Stimulated activated CD8-positive, alpha-beta memory T cell treated with anti-CD3 and anti-CD28 coated beads, Interleukin-2, amount 100 ng/mL, for 48 hours (primary cell): ENCODE results near the gene MAP4K4.

Experiments
- DNase-seq, 2 donors: peaks; one replicate each; pipeline ENCODE4 v3.0.0-alpha.2; 2020; ENCODE audit warnings: low read depth in 2 of 2

MAP4K4 gene

GRCh38 chr2:101692766-101693165 lies 4.7 kb upstream of the MAP4K4 start:
- DNase-seq, result no peak

GRCh38 chr2:101693991-101694588 lies 3.4 kb upstream of the MAP4K4 start:
- DNase-seq, result no peak

GRCh38 chr2:101696272-101697123 lies 1.0 kb upstream of the MAP4K4 start:
- no peak for DNase-seq

- no peak for DNase-seq
These were observed 722 bp downstream of the MAP4K4 start for GRCh38 chr2:101698014-101698843.

GRCh38 chr2:101698844-101699754 lies 1.6 kb downstream of the MAP4K4 start:
- DNase-seq, result no peak

GRCh38 chr2:101699755-101700461 lies 2.4 kb downstream of the MAP4K4 start:
- DNase-seq, result no peak

GRCh38 chr2:101704046-101704466 lies 6.5 kb downstream of the MAP4K4 start:
- DNase-seq, result no peak

GRCh38 chr2:101704816-101705578 lies 7.5 kb downstream of the MAP4K4 start:
- no peak for DNase-seq

GRCh38 chr2:101706121-101706818 lies 8.8 kb downstream of the MAP4K4 start:
- DNase-seq, result no peak

- DNase-seq, result no peak
These were observed 9.3 kb downstream of the MAP4K4 start for GRCh38 chr2:101706819-101707177.

- no peak for DNase-seq
These were observed 12.5 kb downstream of the MAP4K4 start for GRCh38 chr2:101710036-101710435.

GRCh38 chr2:101710471-101711318 lies 13.2 kb downstream of the MAP4K4 start:
- no peak for DNase-seq

GRCh38 chr2:101714118-101714517 lies 16.6 kb downstream of the MAP4K4 start:
- DNase-seq, result no peak

- no peak for DNase-seq
These were observed 19.8 kb downstream of the MAP4K4 start for GRCh38 chr2:101717071-101717845.

- no peak for DNase-seq
These were observed 21.0 kb downstream of the MAP4K4 start for GRCh38 chr2:101718479-101718878.

GRCh38 chr2:101718993-101719571 lies 21.6 kb downstream of the MAP4K4 start:
- no peak for DNase-seq

- no peak for DNase-seq
These were observed 23.2 kb downstream of the MAP4K4 start for GRCh38 chr2:101720732-101721131.
